NCI-H2107 treated with DMSO at 0.1 percent for 48 hours (cell line): ENCODE data around the gene COG2.
"Not testable (repeated sequence)": the region's sequence is repeated elsewhere in the genome, so short reads cannot be mapped to it uniquely, and the experiment has no call there.

Experiments
- DNase-seq: peaks from one replicate; lab custom pipeline; 2025; ENCODE audit not compliant: unreplicated experiment; lab: John Stamatoyannopoulos, UW

COG2 gene

GRCh38 chr1:230626232-230626631 lies 16.0 kb upstream of the COG2 start:
- no peak for DNase-seq

GRCh38 chr1:230627767-230628166 lies 14.5 kb upstream of the COG2 start:
- DNase-seq: no peak

GRCh38 chr1:230629511-230629910 lies 12.8 kb upstream of the COG2 start:
- DNase-seq: no peak

- no peak for DNase-seq
These were observed 10.8 kb upstream of the COG2 start for GRCh38 chr1:230631477-230631876.

- peak; percentile 53 for DNase-seq
These were observed 9.9 kb upstream of the COG2 start for GRCh38 chr1:230632273-230632873.

- DNase-seq: no peak
These were observed 8.8 kb upstream of the COG2 start for GRCh38 chr1:230633469-230633868.

GRCh38 chr1:230634384-230634783 lies 7.9 kb upstream of the COG2 start:
- DNase-seq: no peak

- DNase-seq: no peak
These were observed 5.6 kb upstream of the COG2 start for GRCh38 chr1:230636575-230637148.

GRCh38 chr1:230639714-230640209 lies 2.5 kb upstream of the COG2 start:
- no peak for DNase-seq

GRCh38 chr1:230641346-230641745 lies 935 bp upstream of the COG2 start:
- DNase-seq: no peak

- no peak for DNase-seq
These were observed 400 bp upstream of the COG2 start for GRCh38 chr1:230641900-230642262.

GRCh38 chr1:230643908-230644307 lies 1.6 kb downstream of the COG2 start:
- DNase-seq: no peak

GRCh38 chr1:230646710-230647302 lies 4.5 kb downstream of the COG2 start:
- DNase-seq: no peak

GRCh38 chr1:230647321-230647720 lies 5.0 kb downstream of the COG2 start:
- DNase-seq: no peak

- DNase-seq: no peak
These were observed 5.8 kb downstream of the COG2 start for GRCh38 chr1:230648114-230648513.

GRCh38 chr1:230650300-230650699 lies 8.0 kb downstream of the COG2 start:
- no peak for DNase-seq

GRCh38 chr1:230651235-230651634 lies 9.0 kb downstream of the COG2 start:
- no peak for DNase-seq

GRCh38 chr1:230656719-230657118 lies 14.4 kb downstream of the COG2 start:
- DNase-seq: not testable (repeated sequence)

GRCh38 chr1:230658103-230658502 lies 15.8 kb downstream of the COG2 start:
- not testable (repeated sequence) for DNase-seq

GRCh38 chr1:230658691-230659090 lies 16.4 kb downstream of the COG2 start:
- DNase-seq: no peak

GRCh38 chr1:230661976-230662375 lies 19.7 kb downstream of the COG2 start:
- DNase-seq: peak; percentile 18

GRCh38 chr1:230668227-230668626 lies 25.9 kb downstream of the COG2 start:
- DNase-seq: no peak

- no peak for DNase-seq
These were observed 27.3 kb downstream of the COG2 start for GRCh38 chr1:230669543-230669942.
